OCI-LY1 (cell line): ENCODE data around the gene ZNF536.

ENCODE experiments used
- H2AFZ ChIP-seq: fragments of 200-600 bp; sonication (generic), shearing (Covaris generic); 2 replicates; pipeline ENCODE4 v1.6.0; 2014; ENCODE audit warnings: antibody characterized with exemption, mild to moderate bottlenecking, low read length
- H3F3A ChIP-seq: fragments of 200-600 bp; sonication (generic), shearing (Covaris generic); 2 replicates; pipeline ENCODE4 v1.6.0; 2014; ENCODE audit warnings: mild to moderate bottlenecking, antibody characterized with exemption, low read length, moderate library complexity; ENCODE audit not compliant: insufficient read depth
- H3K27ac ChIP-seq: fragments of 200-600 bp; sonication (generic); 2 replicates; pipeline ENCODE4 v1.5.1; 2014; ENCODE audit warnings: low read length, mixed run types, mild to moderate bottlenecking, low read depth; ENCODE audit not compliant: poor library complexity, severe bottlenecking
- H3K27me3 ChIP-seq: fragments of 200-600 bp; sonication (generic); 2 replicates; pipeline ENCODE4 v1.6.0; 2014; ENCODE audit warnings: antibody characterized with exemption, mild to moderate bottlenecking, low read length, moderate library complexity; ENCODE audit not compliant: insufficient read depth
- H3K36me3 ChIP-seq: fragments of 200-600 bp; sonication (generic); 2 replicates; pipeline ENCODE4 v1.6.1; 2014; ENCODE audit warnings: mild to moderate bottlenecking, antibody characterized with exemption, low read length, moderate library complexity, mixed read lengths; ENCODE audit not compliant: insufficient read depth
- H3K4me1 ChIP-seq: fragments of 200-600 bp; sonication (generic); 2 replicates; pipeline ENCODE4 v1.5.1; 2014; ENCODE audit warnings: mild to moderate bottlenecking, low read length, moderate library complexity; ENCODE audit not compliant: insufficient read depth, severe bottlenecking
- H3K4me2 ChIP-seq: fragments of 200-600 bp; sonication (generic), shearing (Covaris generic); 2 replicates; pipeline ENCODE4 v1.6.1; 2014; ENCODE audit warnings: low read length
- H3K4me3 ChIP-seq: fragments of 200-600 bp; sonication (generic); 2 replicates; pipeline ENCODE4 v1.5.1; 2014; ENCODE audit warnings: low read length, low read depth, mild to moderate bottlenecking, mixed read lengths; ENCODE audit not compliant: poor library complexity, severe bottlenecking
- H3K79me2 ChIP-seq: fragments of 200-600 bp; shearing (Covaris generic); 2 replicates; pipeline ENCODE4 v1.6.1; 2016; ENCODE audit warnings: mixed run types, low read length, mixed read lengths; ENCODE audit not compliant: insufficient read depth
- H3K9ac ChIP-seq: fragments of 200-600 bp; sonication (generic), shearing (Covaris generic); 2 replicates; pipeline ENCODE4 v1.6.1; 2014; ENCODE audit warnings: mild to moderate bottlenecking, low read length, mixed read lengths
- H3K9me2 ChIP-seq: fragments of 200-600 bp; sonication (generic), shearing (Covaris generic); 2 replicates; pipeline ENCODE4 v1.6.1; 2014; ENCODE audit warnings: low read depth, mild to moderate bottlenecking, low read length, mixed read lengths
- H3K9me3 ChIP-seq: fragments of 200-600 bp; shearing (Covaris generic); 2 replicates; pipeline ENCODE4 v1.6.1; 2014; ENCODE audit warnings: low read length, mixed read lengths
- H4K20me1 ChIP-seq: fragments of 200-600 bp; sonication (generic), shearing (Covaris generic); 2 replicates; pipeline ENCODE4 v1.6.0; 2016; ENCODE audit warnings: mild to moderate bottlenecking, low read length; ENCODE audit not compliant: insufficient read depth
- CTCF ChIP-seq: fragments of 200-600 bp; sonication (generic), shearing (Covaris generic); IDR thresholded peaks from 2 replicates; pipeline ENCODE4 v1.5.1; 2017; ENCODE audit warnings: mild to moderate bottlenecking, antibody characterized with exemption, low read length, moderate library complexity, mixed read lengths
- EZH2 ChIP-seq: fragments of 200-600 bp; sonication (generic), shearing (Covaris generic); IDR thresholded peaks from 2 replicates; pipeline ENCODE4 v1.8.0; 2017; ENCODE audit warnings: borderline replicate concordance, mixed run types, mild to moderate bottlenecking, antibody characterized with exemption, low read length, moderate library complexity, mixed read lengths

Gene ZNF536

GRCh38 chr19:30350692-30351663, 21.2 kb upstream of the ZNF536 start:
- no peaks in the 10 kb centered on the region for H3K36me3 ChIP-seq
- no peak overlapping the region for H3K4me3 ChIP-seq
- no peak overlapping the region for H3K4me2 ChIP-seq
- H3K27ac ChIP-seq, result no peak overlapping the region
- no peaks in the 10 kb centered on the region for H3K4me1 ChIP-seq
- TF ChIP-seq CTCF (no peak), EZH2 (no peak)
- no peak overlapping the region for H3K9ac ChIP-seq
- H3K9me2 ChIP-seq, result no peaks in the 10 kb centered on the region
- no peaks in the 10 kb centered on the region for H3K79me2 ChIP-seq
- no peak overlapping the region for H2AFZ ChIP-seq
- H3F3A ChIP-seq, result no peaks in the 10 kb centered on the region
- H3K27me3 ChIP-seq, result no peaks in the 10 kb centered on the region
- H4K20me1 ChIP-seq, result no peaks in the 10 kb centered on the region
- H3K9me3 ChIP-seq, result no peaks in the 10 kb centered on the region

GRCh38 chr19:30351774-30352173, 20.4 kb upstream of the ZNF536 start:
- Histone ChIP-seq H3K4me2 (no peak overlapping the region), H2AFZ (no peak overlapping the region), H3K4me1 (no peaks in the 10 kb centered on the region), H3K4me3 (no peak overlapping the region), H3K79me2 (no peaks in the 10 kb centered on the region), H3K27ac (no peak overlapping the region), H3K36me3 (no peaks in the 10 kb centered on the region), H3K9ac (no peak overlapping the region), H3K27me3 (no peaks in the 10 kb centered on the region), H4K20me1 (no peaks in the 10 kb centered on the region), H3F3A (no peaks in the 10 kb centered on the region), H3K9me2 (no peaks in the 10 kb centered on the region), H3K9me3 (no peaks in the 10 kb centered on the region)
- no peak for TF ChIP-seq CTCF
- no peak for TF ChIP-seq EZH2

- Histone ChIP-seq H3K9me3 (no peaks in the 10 kb centered on the region), H3K4me1 (no peaks in the 10 kb centered on the region), H3K36me3 (no peaks in the 10 kb centered on the region), H3K79me2 (no peaks in the 10 kb centered on the region), H2AFZ (no peak overlapping the region), H3F3A (no peaks in the 10 kb centered on the region), H3K9me2 (no peaks in the 10 kb centered on the region), H3K9ac (no peak overlapping the region), H3K27ac (no peak overlapping the region), H4K20me1 (no peaks in the 10 kb centered on the region), H3K4me3 (no peak overlapping the region), H3K27me3 (no peaks in the 10 kb centered on the region), H3K4me2 (no peak overlapping the region)
- TF ChIP-seq CTCF, result no peak
These were observed 18.7 kb upstream of the ZNF536 start for GRCh38 chr19:30353394-30353945.
